C1 segment of cervical spinal cord (tissue), 14 donors: ENCODE results near the gene RIC8B.

Experiments used
- DNase-seq, 14 donors: peaks; one replicate each; lab custom pipeline; 2025; lab: John Stamatoyannopoulos, UW

Gene RIC8B

DNA sequence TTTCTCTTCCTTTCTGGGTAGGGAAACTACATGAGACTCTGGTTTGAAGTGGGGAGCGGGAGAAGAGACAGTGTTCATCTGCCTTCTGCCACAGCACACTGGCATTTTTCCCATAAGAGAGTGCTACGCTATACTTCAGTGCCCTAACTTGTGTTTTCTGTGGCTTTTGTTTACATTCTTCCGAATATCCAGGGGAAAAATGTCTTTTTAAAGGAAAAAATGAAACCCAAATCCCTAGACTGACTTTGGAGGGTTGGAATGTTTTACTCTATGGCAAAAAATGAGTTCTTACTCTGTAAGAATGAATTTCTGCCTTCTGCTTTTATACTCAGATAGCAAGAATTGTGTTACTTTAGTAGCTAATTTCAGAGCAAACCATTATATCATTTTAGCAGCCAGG is 93.2 kb downstream of the RIC8B start:
- DNase-seq: no peak

- DNase-seq: no peak
Observed at GRCh38 chr12:106868982-106869700, 94.7 kb downstream of the RIC8B start.

GRCh38 chr12:106870116-106870515 is 95.6 kb downstream of the RIC8B start:
- DNase-seq: no peak

GRCh38 chr12:106871477-106871876 is 97.0 kb downstream of the RIC8B start:
- no peak for DNase-seq

DNA sequence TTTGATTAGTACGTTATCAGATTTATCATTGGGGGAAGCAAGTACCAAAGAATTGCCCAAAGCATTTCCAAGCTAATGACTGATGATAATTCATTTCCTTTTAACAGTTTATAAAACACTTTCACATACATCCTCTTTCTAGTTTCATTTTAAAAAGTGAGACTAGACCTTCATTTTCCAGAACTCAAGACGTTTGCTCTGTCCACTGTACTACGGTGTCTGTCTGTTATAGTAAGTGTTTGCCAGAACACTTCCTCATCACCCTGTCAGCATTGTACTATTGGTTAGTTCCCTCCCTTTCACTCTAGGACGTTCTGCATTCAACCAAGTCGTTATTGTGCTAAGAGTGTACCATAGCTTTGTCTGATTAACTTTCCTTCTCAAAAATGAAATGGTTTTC is 99.5 kb downstream of the RIC8B start:
- DNase-seq: no peak

DNA sequence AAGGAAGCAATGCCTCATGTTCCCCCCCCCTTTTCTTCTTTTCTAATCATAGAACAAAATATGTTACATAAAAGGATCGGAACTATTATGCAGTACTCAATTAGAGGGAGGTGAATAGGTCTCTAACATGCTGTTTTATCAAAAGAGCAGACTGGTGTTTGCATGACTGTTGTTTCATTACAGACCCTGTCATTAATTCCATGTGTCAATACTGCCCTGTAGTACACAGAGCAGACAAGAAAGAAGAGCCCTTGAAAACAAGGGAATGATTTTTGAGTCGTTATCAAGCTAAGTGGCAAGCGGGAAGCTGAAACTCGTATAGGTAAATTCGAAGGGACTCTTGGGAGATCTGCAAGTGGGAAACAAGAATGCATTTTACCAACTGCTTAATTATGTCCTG is 104.3 kb downstream of the RIC8B start:
- no peak for DNase-seq

DNA sequence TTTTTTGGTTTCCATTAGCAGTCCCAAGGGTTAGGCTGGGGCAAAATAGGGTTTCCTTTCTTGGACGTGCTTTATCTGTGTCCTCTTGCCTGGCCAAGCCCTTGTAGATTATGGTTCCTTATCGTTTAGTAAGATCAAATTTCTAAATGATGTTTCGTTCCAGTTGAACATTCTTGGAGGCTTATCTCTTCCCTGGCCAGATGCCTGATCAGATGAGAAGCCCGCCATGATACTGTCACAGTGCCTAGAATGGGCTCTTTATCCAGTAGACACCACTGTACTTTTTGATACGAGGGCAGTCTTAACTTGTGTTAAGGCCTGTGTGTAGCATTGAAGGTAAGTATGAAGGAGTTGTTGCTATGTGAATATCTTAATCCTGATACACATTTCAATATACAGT is 105.1 kb downstream of the RIC8B start:
- DNase-seq: no peak

DNA sequence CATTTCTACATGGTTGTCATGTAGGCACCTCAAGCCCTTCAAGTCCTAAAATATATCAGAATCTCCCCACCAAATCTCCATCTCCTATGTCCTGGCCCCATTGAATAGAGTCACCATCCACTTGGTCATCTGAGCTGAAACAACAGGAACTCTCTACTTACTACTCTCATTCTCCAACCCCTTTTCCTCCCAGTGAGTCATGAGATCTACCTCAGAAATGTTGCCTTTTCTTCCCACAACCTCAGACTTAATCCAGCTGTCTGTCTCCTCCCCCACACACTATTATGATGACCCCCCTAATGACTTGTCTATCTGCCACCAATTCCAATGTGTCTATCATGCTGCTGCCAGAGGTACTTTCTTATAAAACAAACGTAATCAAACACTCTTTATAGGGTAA is 108.9 kb downstream of the RIC8B start:
- DNase-seq: no peak

GRCh38 chr12:106885026-106885425 is 110.5 kb downstream of the RIC8B start:
- DNase-seq: no peak

DNA sequence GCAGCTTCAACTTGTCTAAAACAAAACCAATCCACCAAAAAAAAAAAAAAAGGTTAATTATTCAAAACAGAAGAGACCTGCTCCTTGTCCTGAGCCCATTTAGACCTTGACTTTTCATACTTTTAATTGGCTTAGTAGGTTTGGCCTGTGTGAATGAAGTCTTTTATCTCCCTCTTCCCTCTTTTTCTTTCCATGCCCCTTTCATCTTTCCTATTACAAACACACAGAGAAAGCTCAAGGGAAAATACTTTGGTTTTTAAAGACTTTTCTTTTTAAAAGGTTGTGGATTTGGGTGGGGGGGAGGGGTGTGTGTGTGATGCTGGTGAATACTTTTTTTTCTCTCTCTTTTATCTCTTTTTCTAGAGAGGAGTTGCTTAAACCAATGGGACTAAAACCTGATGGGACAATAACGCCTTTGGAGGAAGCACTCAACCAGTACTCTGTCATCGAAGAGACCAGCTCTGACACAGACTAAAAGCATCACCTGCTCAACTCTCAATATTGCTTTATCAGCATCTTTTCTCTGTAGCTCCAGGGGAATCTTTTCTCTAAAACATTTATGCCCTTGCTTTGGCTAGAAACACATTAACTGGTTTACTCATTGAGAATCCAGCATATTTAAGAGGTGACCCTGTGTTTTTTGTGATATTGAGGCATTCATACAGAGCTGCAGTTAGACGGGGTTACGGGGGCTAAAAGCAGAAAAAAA is 111.2 kb downstream of the RIC8B start:
- DNase-seq: no peak

- no peak for DNase-seq
Observed at GRCh38 chr12:106886932-106887331, 112.5 kb downstream of the RIC8B start.

- no peak for DNase-seq
Observed at GRCh38 chr12:106888348-106888970, 114.0 kb downstream of the RIC8B start.

- no peak for DNase-seq
Observed at GRCh38 chr12:106889326-106889725, 114.8 kb downstream of the RIC8B start.

- DNase-seq: no peak
Observed at GRCh38 chr12:106889950-106890626, 115.6 kb downstream of the RIC8B start.

- DNase-seq: no peak
Observed at GRCh38 chr12:106892075-106892474, 117.6 kb downstream of the RIC8B start.

- no peak for DNase-seq
Observed at GRCh38 chr12:106893451-106893850, 119.0 kb downstream of the RIC8B start.

DNA sequence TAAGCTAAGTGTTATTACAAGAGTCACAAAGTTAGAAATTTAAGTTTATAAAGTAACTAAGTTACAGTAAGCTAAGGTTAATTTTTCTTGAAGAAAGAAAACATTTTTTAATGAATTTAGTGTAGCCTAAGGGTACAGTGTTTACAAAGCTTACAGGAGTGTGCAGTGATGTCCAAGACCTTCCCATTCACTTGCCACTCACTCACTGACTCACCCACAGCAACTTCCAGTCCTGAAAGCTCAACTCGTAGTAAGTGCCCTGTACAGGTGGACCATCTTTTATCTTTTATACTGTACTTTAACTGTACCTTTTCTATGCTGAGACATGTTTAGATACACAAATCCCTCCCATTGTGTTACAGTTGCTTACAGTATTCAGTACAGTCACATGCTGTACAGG is 120.3 kb downstream of the RIC8B start:
- DNase-seq: no peak

DNA sequence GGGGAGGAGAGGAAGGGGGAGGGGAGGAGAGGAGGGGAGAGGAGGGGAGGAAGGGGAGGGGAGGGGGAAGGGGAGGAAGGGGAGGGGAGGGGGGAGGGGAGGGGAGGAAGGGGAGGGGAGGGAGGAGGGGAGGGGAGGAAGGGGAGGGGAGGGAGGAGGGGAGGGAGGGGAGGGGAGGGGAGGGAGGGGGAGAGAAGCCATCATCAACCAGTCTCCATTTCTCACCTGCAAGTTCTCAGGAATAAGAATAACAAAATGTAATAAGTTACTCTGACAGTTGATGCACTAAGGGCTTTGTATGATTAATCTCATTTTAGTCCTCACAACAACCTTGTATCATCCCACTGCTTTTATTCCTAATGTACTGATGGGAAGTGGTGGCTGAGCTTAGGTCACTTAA is 122.1 kb downstream of the RIC8B start:
- DNase-seq: no peak

DNA sequence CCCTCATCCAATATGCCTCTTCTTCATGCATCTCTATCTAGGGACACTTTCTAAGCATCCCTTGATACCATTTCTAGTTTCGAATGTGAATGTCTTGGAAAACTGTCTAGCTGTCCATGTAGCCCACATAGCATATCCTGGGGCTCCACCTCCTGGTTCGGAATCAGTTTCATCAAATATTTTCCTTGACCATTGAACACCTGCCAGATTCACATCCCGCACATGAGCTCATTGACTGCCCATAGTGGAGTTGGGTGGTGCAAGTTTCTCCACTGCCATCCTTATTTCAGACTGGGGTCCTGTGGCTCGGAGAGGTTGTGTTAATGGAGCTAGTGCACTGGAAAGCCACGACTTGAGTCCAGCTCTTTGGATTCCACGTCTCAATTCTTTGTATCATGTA is 122.6 kb downstream of the RIC8B start:
- no peak for DNase-seq

- DNase-seq: peak in 6 of 14 donors; percentile 10 to 71 (median 24)
Observed at GRCh38 chr12:106897981-106898901, 123.8 kb downstream of the RIC8B start.

DNA sequence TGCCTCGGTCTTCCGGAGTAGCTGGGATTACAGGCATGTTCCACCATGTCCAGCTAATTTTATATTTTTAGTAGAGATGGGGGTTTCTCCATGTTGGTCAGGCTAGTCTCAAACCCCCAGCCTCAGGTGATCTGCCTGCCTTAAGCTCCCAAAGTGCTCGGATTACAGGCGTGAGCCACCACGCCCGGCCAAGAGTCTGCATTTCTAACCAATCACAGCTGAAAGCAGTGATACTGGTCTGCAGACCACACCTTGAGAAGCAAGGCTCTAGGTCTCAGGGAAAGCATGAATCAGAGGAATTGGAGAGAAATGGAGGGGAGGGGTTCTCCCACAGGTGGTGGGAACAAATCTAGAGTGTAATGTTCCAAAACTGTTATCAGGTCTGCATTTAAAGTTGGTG is 126.1 kb downstream of the RIC8B start:
- no peak for DNase-seq
